Stimulated activated CD4-positive, alpha-beta T cell treated with anti-CD3 and anti-CD28 coated beads, Interleukin-12 subunit alpha, Interleukin-12 subunit beta, amount 100 ng/mL, for 48 hours (primary cell): ENCODE data around the gene ZNF775.
A peak's percentile ranks its signal among the peaks of the same experiment; 100 is the strongest.

ENCODE experiments used
- DNase-seq, 3 donors: peaks; one replicate each; pipeline ENCODE4 v3.0.0-alpha.2; 2020; ENCODE audit warnings: low read depth in 2 of 3, low spot score in 1 of 3

The ZNF775 gene

GRCh38 chr7:150368096-150368883, 10.8 kb upstream of the ZNF775 start, which contains the start of gene REPIN1:
REPIN1 (plus strand) TSS chr7:150368822; CDS start chr7:150369712, 890 bp downstream.
- DNase-seq = peak; percentile 65 to 76 (median 72)

GRCh38 chr7:150368884-150369747, 10.0 kb upstream of the ZNF775 start:
- DNase-seq = peak in 2 of 3 donors; percentile 34 to 38

GRCh38 chr7:150369748-150370501, 9.2 kb upstream of the ZNF775 start:
- DNase-seq = no peak

- DNase-seq = no peak
Observed at GRCh38 chr7:150370612-150371071, 8.5 kb upstream of the ZNF775 start.

- DNase-seq = no peak
Observed at GRCh38 chr7:150371131-150371995, 7.8 kb upstream of the ZNF775 start.

GRCh38 chr7:150371996-150372270, 7.2 kb upstream of the ZNF775 start:
- no peak for DNase-seq

- DNase-seq = no peak
Observed at GRCh38 chr7:150372271-150373048, 6.7 kb upstream of the ZNF775 start.

- no peak for DNase-seq
Observed at GRCh38 chr7:150373049-150373801, 5.9 kb upstream of the ZNF775 start.

GRCh38 chr7:150374026-150374425, 5.1 kb upstream of the ZNF775 start:
- DNase-seq = no peak

- DNase-seq = no peak
Observed at GRCh38 chr7:150374472-150374871, 4.7 kb upstream of the ZNF775 start.

- peak in 2 of 3 donors; percentile 33 to 45 for DNase-seq
Observed at GRCh38 chr7:150375662-150376521, 3.2 kb upstream of the ZNF775 start.

- no peak for DNase-seq
Observed at GRCh38 chr7:150376560-150376959, 2.6 kb upstream of the ZNF775 start.

- DNase-seq = no peak
Observed at GRCh38 chr7:150377196-150377595, 1.9 kb upstream of the ZNF775 start.

GRCh38 chr7:150377635-150378034, 1.5 kb upstream of the ZNF775 start:
- no peak for DNase-seq

GRCh38 chr7:150378115-150378852, 846 bp upstream of the ZNF775 start:
- peak in 2 of 3 donors; percentile 15 to 24 for DNase-seq

GRCh38 chr7:150379441-150380379, 580 bp downstream of the ZNF775 start:
- no peak for DNase-seq
